ENCODE measurements around the gene CACUL1. TPM values are rescaled to one million over a fixed set of nuclear protein-coding genes. Genes with fewer than 3 reads are reported as not detected.

CACUL1 gene
- total RNA-seq, result 25.3 and 34.0 TPM in 2 replicates

DNA sequence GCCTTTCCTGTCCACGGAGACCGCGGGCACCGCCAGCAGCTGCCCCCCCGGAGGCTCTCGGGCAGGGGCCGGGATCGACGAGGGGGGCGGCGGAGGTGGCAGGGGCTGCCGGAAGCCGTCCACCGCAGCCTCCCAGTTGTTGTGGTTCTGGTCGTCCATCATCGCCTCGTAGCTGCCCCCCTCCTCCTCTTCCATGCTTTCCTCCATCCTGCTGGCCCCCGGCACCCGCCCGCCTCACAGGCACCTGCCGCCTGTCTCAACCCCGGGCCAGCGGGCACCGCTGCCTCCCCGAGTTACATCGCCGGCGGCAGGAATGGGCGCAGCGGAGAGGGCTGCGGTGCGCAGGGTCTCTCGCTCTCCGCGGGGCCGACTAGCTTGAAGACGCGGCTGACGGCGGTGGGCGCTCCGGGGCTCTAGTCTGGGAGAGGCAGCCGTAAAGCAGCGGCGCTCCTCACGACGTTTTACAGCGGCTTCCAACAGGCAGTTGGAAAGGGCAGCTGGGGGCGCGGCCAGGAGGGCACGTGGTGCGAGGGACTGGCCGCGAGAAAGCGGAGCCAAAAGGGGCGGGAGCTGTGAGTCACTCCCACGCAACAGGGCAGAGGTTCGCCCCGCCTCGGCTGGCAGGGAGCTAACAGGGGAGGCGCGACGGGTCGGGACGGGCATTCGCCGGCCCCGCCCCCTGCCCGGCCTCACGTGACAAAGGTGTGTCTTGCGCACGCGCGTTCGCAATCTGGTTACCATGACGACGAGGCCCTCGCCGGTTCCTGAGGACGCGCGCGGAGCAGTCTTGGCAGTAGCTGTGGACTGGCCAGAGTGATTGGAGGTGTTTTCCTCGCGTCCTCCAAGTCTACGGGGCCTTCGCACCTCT is at the start of gene CACUL1:
Gene CACUL1, minus strand, starts transcription at position 415 of the 868 bp plus-strand sequence. Its CDS starts 208 bp downstream, at position 207.

Other genes with a start within 250 kb of the CACUL1 start
- gene PRLHR, start 159.3 kb downstream of the CACUL1 start, total RNA-seq, result not detected in 2 replicates